NOMO-1 treated with dmso at 0.1 percent for 144 hours (cell line): ENCODE results near the gene CHCHD3.
"Not testable (repeated sequence)": the region's sequence is repeated elsewhere in the genome, so short reads cannot be mapped to it uniquely, and the experiment has no call there.

ENCODE experiments used
- DNase-seq: peaks from one replicate; lab custom pipeline; 2025; ENCODE audit not compliant: unreplicated experiment; lab: John Stamatoyannopoulos, UW

The CHCHD3 gene

GRCh38 chr7:133009426-133010252 is 72.3 kb downstream of the CHCHD3 start:
- no peak for DNase-seq

- DNase-seq: no peak
These were observed 73.9 kb downstream of the CHCHD3 start for GRCh38 chr7:133007961-133008360.

- DNase-seq: no peak
These were observed 78.6 kb downstream of the CHCHD3 start for GRCh38 chr7:133003052-133003910.

GRCh38 chr7:133001727-133002126 is 80.2 kb downstream of the CHCHD3 start:
- no peak for DNase-seq

GRCh38 chr7:132999845-133000244 is 82.0 kb downstream of the CHCHD3 start:
- DNase-seq: no peak

GRCh38 chr7:132998763-132999162 is 83.1 kb downstream of the CHCHD3 start:
- no peak for DNase-seq

- DNase-seq: no peak
These were observed 84.4 kb downstream of the CHCHD3 start for GRCh38 chr7:132997505-132997904.

GRCh38 chr7:132996581-132997242 is 85.2 kb downstream of the CHCHD3 start:
- DNase-seq: no peak

- DNase-seq: no peak
These were observed 88.4 kb downstream of the CHCHD3 start for GRCh38 chr7:132993377-132994013.

GRCh38 chr7:132991615-132992587 is 90.0 kb downstream of the CHCHD3 start:
- no peak for DNase-seq

- DNase-seq: no peak
These were observed 93.8 kb downstream of the CHCHD3 start for GRCh38 chr7:132988117-132988516.

GRCh38 chr7:132980402-132980801 is 101.5 kb downstream of the CHCHD3 start:
- DNase-seq: no peak

GRCh38 chr7:132979524-132979923 is 102.4 kb downstream of the CHCHD3 start:
- DNase-seq: no peak

- no peak for DNase-seq
These were observed 104.7 kb downstream of the CHCHD3 start for GRCh38 chr7:132977234-132977633.

GRCh38 chr7:132972745-132973144 is 109.1 kb downstream of the CHCHD3 start:
- DNase-seq: no peak

GRCh38 chr7:132970257-132970656 is 111.6 kb downstream of the CHCHD3 start:
- no peak for DNase-seq

- DNase-seq: no peak
These were observed 112.4 kb downstream of the CHCHD3 start for GRCh38 chr7:132969520-132969919.

- not testable (repeated sequence) for DNase-seq
These were observed 114.4 kb downstream of the CHCHD3 start for GRCh38 chr7:132967470-132967848.

GRCh38 chr7:132966754-132967469 is 115.0 kb downstream of the CHCHD3 start:
- no peak for DNase-seq
